Measurements from ENCODE around the gene ZNF417. TPM values are rescaled to one million over a fixed set of nuclear protein-coding genes. Genes with fewer than 3 reads are reported as not detected.
A peak's percentile ranks its signal among the peaks of the same experiment; 100 is the strongest.
"Not testable (repeated sequence)": the region's sequence is repeated elsewhere in the genome, so short reads cannot be mapped to it uniquely, and the experiment has no call there.

The ZNF417 gene
- total RNA-seq, result 10 to 100 TPM; 12.6 to 13.8 TPM

DNA sequence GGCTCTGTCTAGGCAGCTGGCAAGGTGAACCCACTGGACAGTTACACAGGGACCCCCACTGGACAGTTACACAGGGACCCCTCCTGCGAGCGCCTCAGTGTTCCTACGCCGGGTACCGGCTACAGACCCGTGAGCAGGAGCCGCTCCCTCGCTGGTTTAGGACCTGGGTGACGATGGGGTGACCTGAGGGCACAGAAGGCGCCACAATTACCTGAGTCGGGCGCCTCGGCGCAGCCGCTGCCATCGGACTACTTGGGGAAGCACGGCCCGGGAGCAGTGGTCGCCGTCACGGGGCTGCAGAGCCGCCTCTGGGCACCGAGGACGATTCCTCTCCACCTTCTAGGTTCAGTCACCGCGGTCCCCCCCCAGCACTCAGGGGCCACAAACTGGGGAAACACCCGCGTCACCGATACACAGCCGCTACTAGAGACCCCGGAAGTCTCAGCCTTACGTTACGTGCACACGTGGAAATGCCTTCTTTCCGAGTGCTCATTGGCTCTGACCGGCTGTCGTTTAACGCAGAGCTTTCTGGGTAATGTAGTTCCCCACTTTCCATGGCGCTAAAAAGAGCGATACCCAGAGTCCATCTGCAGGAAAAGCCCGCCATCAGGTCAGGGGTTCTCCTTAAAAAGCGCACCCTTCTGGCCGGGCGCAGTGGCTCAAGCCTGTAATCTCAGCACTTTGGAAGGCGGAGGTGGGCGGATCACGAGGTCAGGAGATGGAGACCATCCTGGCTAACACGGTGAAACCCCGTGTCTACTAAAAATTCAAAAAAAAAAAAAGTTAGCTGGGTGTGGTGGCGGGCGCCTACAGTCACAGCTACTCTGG lies at the start of gene ZNF417:
Gene ZNF417, minus strand, starts transcription at position 425 of the 828 bp plus-strand sequence. Its CDS starts 181 bp downstream, at position 244.
- H3K27ac Mint-ChIP-seq, result peak within 1 kb of the TSS; percentile 94
- H3K27me3 Mint-ChIP-seq (ENCODE audit: low read depth), result not testable (repeated sequence)
- H3K36me3 Mint-ChIP-seq (ENCODE audit: insufficient read depth in 2 of 2), result peaks cover 46 to 59% of the 10 kb centered on the region in 2 donors
- DNase-seq (peak; percentile 85 to 88), ATAC-seq (replicated peaks in 1 of 2) (peak; percentile 99)
- H3K9me3 Mint-ChIP-seq, result peaks cover 22 to 36% of the 10 kb centered on the region in 2 donors
- peak within 1 kb of the TSS; percentile 93 to 98 for H3K4me3 Mint-ChIP-seq
- peaks cover 40% of the 10 kb centered on the region for H3K4me1 Mint-ChIP-seq (ENCODE audit: low read depth)

DNA sequence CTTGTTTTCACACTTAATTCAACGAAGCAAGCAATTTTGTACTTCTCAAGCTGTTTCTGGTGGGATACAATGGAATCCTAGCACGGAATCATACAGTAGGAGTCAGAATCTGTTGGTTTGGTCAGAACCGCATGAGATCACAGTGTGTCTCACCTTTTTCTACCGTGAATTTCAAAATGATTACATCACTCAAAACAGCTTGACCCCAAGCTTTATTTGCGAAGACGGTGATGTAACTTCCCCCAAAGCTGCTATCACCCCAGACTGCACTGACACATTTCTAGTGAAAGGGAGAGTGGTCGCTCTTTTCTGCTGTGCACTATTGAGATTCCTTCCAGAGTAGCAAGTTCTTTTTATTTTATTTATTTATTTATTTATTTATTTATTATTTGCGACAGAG lies 48.4 kb upstream of the ZNF417 start:
- peaks cover 23 to 32% of the 10 kb centered on the region in 2 donors for H3K36me3 Mint-ChIP-seq (ENCODE audit: insufficient read depth in 2 of 2)
- H3K9me3 Mint-ChIP-seq, result peaks cover 12 to 18% of the 10 kb centered on the region in 2 donors
- DNase-seq, result no peak
- ATAC-seq (replicated peaks in 1 of 2), result no peak
- H3K4me3 Mint-ChIP-seq, result no peak overlapping the region
- no peak overlapping the region for H3K27ac Mint-ChIP-seq
- H3K4me1 Mint-ChIP-seq (ENCODE audit: low read depth), result no peaks in the 10 kb centered on the region
- H3K27me3 Mint-ChIP-seq (ENCODE audit: low read depth), result no peaks in the 10 kb centered on the region

DNA sequence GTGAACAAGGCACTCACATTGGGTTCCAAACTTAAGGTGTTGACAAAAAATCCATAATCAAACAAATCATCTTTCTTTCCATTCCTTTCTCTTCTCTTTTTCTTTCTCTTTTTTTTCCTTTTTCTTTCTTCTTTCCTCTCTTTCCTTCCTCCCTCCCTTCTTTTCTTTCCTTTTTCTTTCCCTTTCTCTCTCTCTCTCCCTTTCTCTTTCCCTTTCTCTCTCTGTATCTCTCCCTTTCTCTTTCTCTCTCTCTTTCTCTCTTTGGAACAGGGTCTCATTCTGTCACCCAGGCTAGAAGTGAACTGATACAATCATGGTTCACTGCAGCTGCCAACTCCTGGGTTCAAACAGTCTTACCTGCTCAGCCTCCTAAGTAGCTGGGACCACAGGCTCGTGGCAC lies 45.4 kb upstream of the ZNF417 start:
- Mint-ChIP-seq H3K27ac (no peak overlapping the region), H3K36me3 (ENCODE audit: insufficient read depth in 2 of 2) (peaks cover 17 to 28% of the 10 kb centered on the region in 2 donors), H3K4me3 (no peak overlapping the region), H3K4me1 (ENCODE audit: low read depth) (no peaks in the 10 kb centered on the region), H3K27me3 (ENCODE audit: low read depth) (no peaks in the 10 kb centered on the region), H3K9me3 (peaks cover 17 to 18% of the 10 kb centered on the region in 2 donors)
- ATAC-seq (replicated peaks in 1 of 2), result no peak
- no peak for DNase-seq

DNA sequence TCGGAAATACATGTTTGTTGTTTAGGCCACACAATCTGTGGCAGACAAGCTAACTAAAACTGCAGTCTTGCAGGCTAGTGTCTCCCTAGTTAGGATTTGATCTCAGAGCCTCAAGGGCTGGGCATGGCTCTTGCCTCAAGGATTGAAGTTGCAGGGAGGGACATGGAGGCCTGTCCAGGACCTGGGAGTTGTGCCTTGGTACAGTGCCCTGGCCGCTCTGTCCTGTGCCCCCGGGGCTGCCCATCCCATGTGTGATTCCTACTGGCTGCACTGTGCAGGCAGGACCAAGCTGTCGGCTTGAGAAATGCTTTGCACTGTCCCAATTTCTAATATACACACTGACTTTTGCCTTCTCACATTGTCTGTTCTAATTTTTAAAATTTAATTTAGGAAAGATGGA lies 38.6 kb upstream of the ZNF417 start:
- peaks cover 22 to 32% of the 10 kb centered on the region in 2 donors for H3K36me3 Mint-ChIP-seq (ENCODE audit: insufficient read depth in 2 of 2)
- no peak overlapping the region for H3K4me3 Mint-ChIP-seq
- no peak overlapping the region for H3K27ac Mint-ChIP-seq
- H3K4me1 Mint-ChIP-seq (ENCODE audit: low read depth), result no peaks in the 10 kb centered on the region
- H3K27me3 Mint-ChIP-seq (ENCODE audit: low read depth), result peaks cover 9% of the 10 kb centered on the region
- ATAC-seq (replicated peaks in 1 of 2) (no peak), DNase-seq (no peak)
- H3K9me3 Mint-ChIP-seq, result peaks cover 22 to 26% of the 10 kb centered on the region in 2 donors

DNA sequence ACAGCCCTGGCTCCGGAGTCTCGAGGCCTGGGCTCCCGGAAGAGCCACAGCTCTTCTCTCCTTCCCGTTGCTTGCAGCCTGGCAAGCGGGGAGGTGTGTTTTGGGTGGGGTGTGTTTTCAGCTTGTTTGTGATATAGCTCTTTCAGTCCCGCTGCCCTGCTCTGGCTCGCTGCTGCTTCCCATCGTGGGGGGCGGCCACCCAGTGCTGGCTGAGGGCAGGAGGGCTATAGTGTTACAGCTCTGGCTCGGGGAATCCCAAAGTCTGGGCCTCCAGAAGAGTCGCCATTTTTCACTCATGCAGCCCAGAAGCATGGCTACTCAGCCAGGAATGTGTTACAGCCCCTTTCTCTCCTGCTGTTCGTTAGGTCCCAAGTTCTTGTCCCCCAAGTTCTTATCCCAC lies 33.3 kb upstream of the ZNF417 start:
- DNase-seq (no peak), ATAC-seq (replicated peaks in 1 of 2) (no peak)
- Mint-ChIP-seq H3K4me3 (no peak overlapping the region), H3K4me1 (ENCODE audit: low read depth) (peaks cover 20% of the 10 kb centered on the region), H3K27ac (no peak overlapping the region), H3K9me3 (peaks cover 19 to 27% of the 10 kb centered on the region in 2 donors), H3K36me3 (ENCODE audit: insufficient read depth in 2 of 2) (peaks cover 32 to 35% of the 10 kb centered on the region in 2 donors), H3K27me3 (ENCODE audit: low read depth) (peaks cover 8% of the 10 kb centered on the region)

DNA sequence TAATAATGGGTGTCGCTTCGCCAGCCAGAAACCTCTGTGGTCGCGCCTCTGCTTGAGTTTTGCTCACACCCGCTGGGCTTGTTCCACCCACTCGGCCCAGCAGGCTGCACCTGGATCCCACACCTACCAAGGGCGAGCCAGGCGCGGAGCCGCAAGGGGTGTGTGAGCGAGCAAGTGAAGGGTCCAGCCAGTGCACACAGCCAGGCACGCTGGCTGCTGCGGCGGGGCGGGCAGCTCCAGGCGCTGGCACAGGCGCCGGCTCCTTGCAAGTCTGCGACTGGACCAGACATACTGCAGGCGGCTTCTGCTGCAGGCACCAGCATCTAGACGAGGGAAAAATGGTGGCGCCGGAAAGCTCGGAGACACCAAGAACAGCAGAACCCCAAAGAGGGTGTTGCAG lies 32.9 kb upstream of the ZNF417 start:
- peaks cover 33 to 36% of the 10 kb centered on the region in 2 donors for H3K36me3 Mint-ChIP-seq (ENCODE audit: insufficient read depth in 2 of 2)
- H3K9me3 Mint-ChIP-seq, result peaks cover 16 to 24% of the 10 kb centered on the region in 2 donors

DNA sequence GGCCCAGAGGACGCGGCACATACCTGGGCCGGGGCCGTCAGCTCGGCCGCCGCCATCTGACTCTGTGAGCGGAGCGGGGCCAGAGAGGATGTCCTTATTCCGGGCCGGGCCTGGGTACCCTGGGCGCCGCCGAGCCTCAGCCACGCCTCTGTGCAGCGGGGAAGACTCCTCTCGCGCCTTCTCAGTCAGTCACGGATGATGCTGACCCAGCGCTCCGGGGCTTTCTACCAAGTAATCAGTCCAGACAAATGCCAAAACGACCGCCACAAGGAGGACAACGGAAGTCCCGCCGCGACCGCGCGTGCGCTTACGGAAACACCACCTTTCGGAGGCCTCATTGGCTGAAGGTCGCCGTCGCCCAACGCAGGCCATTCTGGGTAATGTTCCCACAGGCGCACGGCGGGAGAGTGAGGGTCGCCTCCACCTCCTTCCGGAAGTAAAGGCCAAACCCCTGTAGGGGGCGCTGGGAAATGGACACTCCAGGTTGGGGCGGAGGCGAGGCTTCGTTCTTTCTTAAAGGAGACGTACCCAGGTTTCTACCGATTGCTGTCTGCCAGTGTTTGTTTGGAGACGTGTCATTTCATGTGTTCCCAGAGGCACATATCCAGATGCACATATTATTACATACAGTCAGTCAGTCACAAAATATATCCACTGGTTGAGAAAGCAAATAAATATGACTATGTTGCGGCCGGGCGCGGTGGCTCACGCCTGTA lies 31.2 kb upstream of the ZNF417 start, which contains the start of gene ZNF256:
Gene ZNF256, minus strand, starts transcription at position 288 of the 716 bp plus-strand sequence. Its CDS starts 232 bp downstream, at position 56.
- Mint-ChIP-seq H3K4me1 (ENCODE audit: low read depth) (peaks cover 20% of the 10 kb centered on the region), H3K4me3 (peak within 1 kb of the TSS; percentile 93 to 94), H3K36me3 (ENCODE audit: insufficient read depth in 2 of 2) (peaks cover 43 to 46% of the 10 kb centered on the region in 2 donors), H3K27me3 (ENCODE audit: low read depth) (no peaks in the 10 kb centered on the region), H3K9me3 (peaks cover 23 to 38% of the 10 kb centered on the region in 2 donors), H3K27ac (peak within 1 kb of the TSS; percentile 61)
- ATAC-seq (replicated peaks in 1 of 2) (peak; percentile 98), DNase-seq (peak; percentile 92 to 96)

More for the DNA sequence above, 32.9 kb upstream of the ZNF417 start:
- Mint-ChIP-seq H3K27me3 (ENCODE audit: low read depth) (peaks cover 4% of the 10 kb centered on the region), H3K4me3 (no peak overlapping the region), H3K4me1 (ENCODE audit: low read depth) (peaks cover 20% of the 10 kb centered on the region), H3K27ac (no peak overlapping the region)
- no peak for DNase-seq
- no peak for ATAC-seq (replicated peaks in 1 of 2)

DNA sequence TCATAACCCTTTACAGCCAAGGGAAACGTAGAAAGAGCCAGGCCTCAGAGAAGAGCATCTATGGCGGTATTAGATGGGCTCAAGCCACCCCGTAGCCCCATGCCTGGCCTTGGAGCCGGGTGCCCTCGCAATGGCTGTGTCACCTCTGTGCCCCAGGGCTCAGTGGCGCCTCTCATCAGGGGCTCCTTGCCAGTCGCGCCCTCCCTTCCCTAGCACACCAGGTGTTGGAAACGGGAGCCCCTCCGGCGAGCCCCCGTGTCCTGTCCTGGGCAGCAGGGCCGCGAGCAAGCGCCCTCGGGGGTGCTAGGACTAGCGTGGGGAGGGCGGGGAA lies 30.7 kb upstream of the ZNF417 start:
- Mint-ChIP-seq H3K27ac (no peak overlapping the region), H3K4me3 (peak overlapping the region; percentile 93 to 94), H3K36me3 (ENCODE audit: insufficient read depth in 2 of 2) (peaks cover 48 to 51% of the 10 kb centered on the region in 2 donors)

DNA sequence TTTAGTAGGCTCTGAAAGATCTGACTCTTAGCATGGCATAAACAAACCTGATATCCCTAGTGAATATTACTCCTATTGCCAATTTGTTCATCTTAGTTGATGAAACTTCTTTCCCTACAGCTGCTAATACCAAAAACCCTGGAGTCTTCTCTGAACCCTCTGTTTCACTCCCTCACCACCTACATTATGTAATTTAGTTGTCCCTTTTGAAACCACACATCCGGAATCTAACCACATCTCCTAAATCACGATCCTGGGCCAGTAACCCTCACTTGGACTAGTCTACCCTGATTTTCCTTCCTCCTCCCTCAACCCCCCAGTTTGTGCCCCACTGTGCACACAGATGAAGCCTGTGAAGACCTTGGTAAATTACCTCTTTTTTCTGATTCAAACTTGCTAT lies 29.9 kb upstream of the ZNF417 start:
- H3K27me3 Mint-ChIP-seq (ENCODE audit: low read depth), result no peaks in the 10 kb centered on the region
- H3K9me3 Mint-ChIP-seq, result peaks cover 35 to 45% of the 10 kb centered on the region in 2 donors
- DNase-seq (no peak), ATAC-seq (replicated peaks in 1 of 2) (no peak)
- no peak overlapping the region for H3K27ac Mint-ChIP-seq
- peaks cover 53 to 58% of the 10 kb centered on the region in 2 donors for H3K36me3 Mint-ChIP-seq (ENCODE audit: insufficient read depth in 2 of 2)
- H3K4me3 Mint-ChIP-seq, result peak overlapping the region; percentile 93 to 94
- peaks cover 20% of the 10 kb centered on the region for H3K4me1 Mint-ChIP-seq (ENCODE audit: low read depth)

More for the DNA sequence above, 30.7 kb upstream of the ZNF417 start:
- DNase-seq, result no peak
- no peaks in the 10 kb centered on the region for H3K27me3 Mint-ChIP-seq (ENCODE audit: low read depth)
- no peak for ATAC-seq (replicated peaks in 1 of 2)
- peaks cover 20% of the 10 kb centered on the region for H3K4me1 Mint-ChIP-seq (ENCODE audit: low read depth)
- peaks cover 29 to 41% of the 10 kb centered on the region in 2 donors for H3K9me3 Mint-ChIP-seq

DNA sequence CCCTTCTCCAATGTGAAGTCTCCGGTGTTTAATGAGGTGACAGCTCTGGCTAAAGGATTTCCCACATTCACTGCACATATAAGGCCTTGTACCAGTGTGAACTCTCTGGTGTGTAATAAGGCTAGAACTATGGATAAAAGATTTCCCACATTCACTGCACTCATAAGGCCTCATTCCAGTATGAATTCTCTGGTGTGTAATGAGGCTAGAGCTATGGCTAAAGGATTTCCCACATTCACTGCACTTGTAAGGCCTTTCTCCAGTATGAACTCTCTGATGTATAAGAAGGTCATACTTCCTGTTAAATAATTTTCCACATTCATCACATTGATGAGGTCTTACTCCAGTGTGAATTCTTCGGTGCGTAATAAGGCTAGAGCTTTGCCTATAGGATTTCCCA lies 25.2 kb upstream of the ZNF417 start:
- ATAC-seq (replicated peaks in 1 of 2) (no peak), DNase-seq (no peak)
- H3K36me3 Mint-ChIP-seq (ENCODE audit: insufficient read depth in 2 of 2), result peaks cover 66 to 80% of the 10 kb centered on the region in 2 donors
- peaks cover 11% of the 10 kb centered on the region for H3K4me1 Mint-ChIP-seq (ENCODE audit: low read depth)
- H3K9me3 Mint-ChIP-seq, result peaks cover 39 to 47% of the 10 kb centered on the region in 2 donors
- H3K27me3 Mint-ChIP-seq (ENCODE audit: low read depth), result no peaks in the 10 kb centered on the region
- H3K4me3 Mint-ChIP-seq, result no peak overlapping the region
- no peak overlapping the region for H3K27ac Mint-ChIP-seq

DNA sequence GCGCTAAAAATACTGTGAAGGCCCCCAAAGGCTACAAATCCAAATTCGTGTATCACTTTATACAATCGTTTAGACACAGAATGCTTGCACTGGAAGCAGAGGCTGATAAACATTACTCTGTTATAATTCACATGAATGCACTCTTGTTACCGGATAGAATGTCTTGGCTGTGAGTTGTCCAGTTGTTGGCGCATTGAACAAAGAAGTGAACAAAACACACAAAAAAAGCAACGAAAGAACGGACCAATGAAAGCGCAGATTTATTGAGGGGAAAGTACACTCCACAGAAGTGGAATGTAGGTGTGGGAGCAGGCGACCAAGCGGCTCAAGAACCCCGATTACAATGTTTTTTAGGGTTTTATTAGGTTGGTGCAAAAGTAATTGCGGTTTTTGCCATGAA lies 19.3 kb upstream of the ZNF417 start:
- H3K9me3 Mint-ChIP-seq, result peaks cover 13 to 28% of the 10 kb centered on the region in 2 donors
- ATAC-seq (replicated peaks in 1 of 2), result no peak
- peaks cover 44 to 60% of the 10 kb centered on the region in 2 donors for H3K36me3 Mint-ChIP-seq (ENCODE audit: insufficient read depth in 2 of 2)
- H3K27me3 Mint-ChIP-seq (ENCODE audit: low read depth), result no peaks in the 10 kb centered on the region
- no peaks in the 10 kb centered on the region for H3K4me1 Mint-ChIP-seq (ENCODE audit: low read depth)
- H3K4me3 Mint-ChIP-seq, result peak overlapping the region in 1 of 2 donors; percentile 94
- no peak for DNase-seq
- H3K27ac Mint-ChIP-seq, result no peak overlapping the region

DNA sequence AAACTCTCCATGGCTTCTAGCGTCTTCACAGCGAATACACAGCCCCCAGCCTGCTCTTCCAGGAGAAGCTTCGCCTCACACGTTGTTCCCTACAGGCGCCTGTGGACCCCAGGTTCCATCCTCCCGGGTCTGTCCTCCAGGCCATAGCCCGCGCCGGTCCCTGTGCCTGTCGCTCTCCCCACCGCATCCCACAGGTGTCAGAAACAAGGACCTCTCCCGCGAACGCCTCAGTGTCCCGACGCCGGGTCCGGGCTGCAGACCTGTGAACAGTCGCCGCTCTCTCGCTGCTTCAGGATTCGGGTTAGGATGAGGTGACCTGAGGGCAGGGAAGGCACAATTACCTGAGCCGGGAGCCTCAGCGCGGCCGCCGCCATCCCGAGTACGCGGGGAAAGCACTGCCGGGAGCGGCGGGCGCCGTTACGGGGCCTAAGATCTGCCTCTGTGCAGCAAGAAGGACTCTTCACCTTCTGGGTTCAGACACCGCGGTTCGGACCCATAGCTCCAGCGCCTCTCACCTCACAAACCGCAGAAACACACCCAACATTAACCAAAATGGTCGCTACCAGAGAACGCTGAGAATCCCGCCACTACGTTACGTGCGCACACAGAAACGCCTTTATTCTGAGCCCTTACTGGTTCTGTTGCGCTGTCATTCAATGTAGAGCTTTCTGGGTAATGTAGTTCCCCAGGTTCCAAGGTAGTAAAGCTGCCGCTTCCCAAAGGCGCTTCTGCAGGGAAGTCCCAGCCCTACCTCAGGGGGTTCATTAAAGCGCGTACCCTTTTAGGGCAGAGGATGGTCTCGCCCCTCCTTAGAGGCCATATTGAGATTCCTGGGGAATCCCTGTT lies 18.7 kb upstream of the ZNF417 start, which contains the start of gene ZNF418:
Gene ZNF418, minus strand, starts transcription at position 583 of the 846 bp plus-strand sequence. CDS start 1,580 bp downstream, outside the sequence.
- Mint-ChIP-seq H3K4me1 (ENCODE audit: low read depth) (no peaks in the 10 kb centered on the region), H3K27ac (no peak within 1 kb of the TSS), H3K27me3 (ENCODE audit: low read depth) (no peaks in the 10 kb centered on the region)

More for the DNA sequence above, 18.7 kb upstream of the ZNF417 start, which contains the start of gene ZNF418:
- Mint-ChIP-seq H3K4me3 (peak within 1 kb of the TSS; percentile 86 to 94), H3K36me3 (ENCODE audit: insufficient read depth in 2 of 2) (peaks cover 45 to 59% of the 10 kb centered on the region in 2 donors), H3K9me3 (peaks cover 13 to 29% of the 10 kb centered on the region in 2 donors)
- peak; percentile 88 to 96 for ATAC-seq (replicated peaks in 1 of 2)
- peak; percentile 35 to 60 for DNase-seq

Measured in activated T-cell treated with anti-CD3 and anti-CD28 coated beads, Interleukin-2, amount 50 U/mL, for 72 hours (primary cell).